Renal cortex interstitium (tissue), 11 donors: ENCODE data around the gene PDE5A. TPM values are rescaled to one million over a fixed set of nuclear protein-coding genes. Genes with fewer than 3 reads are reported as not detected.

Experiments used
- DNase-seq, 11 donors: peaks; one replicate each; pipeline ENCODE4 v3.0.0-alpha.2; 2013; ENCODE audit warnings: low read depth in 9 of 11, low spot score in 4 of 11; ENCODE audit errors: extremely low read depth in 1 of 11
- polyA plus RNA-seq, 3 donors: library from polyadenylated mRNA; unstranded; fragments of 120-200 nt; gene quantifications; one replicate each; pipeline ENCODE4 v1.2.1, GENCODE V29; 2013; ENCODE audit not compliant: insufficient read length in 3 of 3

PDE5A gene
- polyA plus RNA-seq, 3 donors: 40.0 to 60.0 (median 42.8) TPM

GRCh38 chr4:119536572-119537528, 91.8 kb downstream of the PDE5A start:
- DNase-seq: no peak

- DNase-seq: no peak
These were observed 96.3 kb downstream of the PDE5A start for GRCh38 chr4:119532319-119532718.

DNA sequence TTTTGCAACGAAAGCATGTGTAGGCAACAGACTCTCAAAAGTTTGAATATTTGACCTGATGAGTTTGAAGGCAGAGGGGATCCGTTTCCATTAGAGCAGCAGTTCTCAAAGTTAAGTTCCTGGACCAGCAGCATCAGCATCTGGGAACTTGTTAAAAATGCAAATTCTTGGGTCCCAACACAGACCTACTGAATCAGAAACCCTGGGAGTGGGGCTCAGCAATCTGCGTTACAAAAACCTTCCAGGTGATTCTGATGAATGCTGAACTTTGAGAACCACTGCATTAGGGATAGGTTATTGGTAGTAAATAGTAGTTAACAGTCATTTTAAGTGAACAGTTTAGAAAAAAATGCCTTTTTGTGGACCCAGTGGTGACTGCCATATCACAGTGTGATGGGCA, 98.8 kb downstream of the PDE5A start:
- DNase-seq: no peak

DNA sequence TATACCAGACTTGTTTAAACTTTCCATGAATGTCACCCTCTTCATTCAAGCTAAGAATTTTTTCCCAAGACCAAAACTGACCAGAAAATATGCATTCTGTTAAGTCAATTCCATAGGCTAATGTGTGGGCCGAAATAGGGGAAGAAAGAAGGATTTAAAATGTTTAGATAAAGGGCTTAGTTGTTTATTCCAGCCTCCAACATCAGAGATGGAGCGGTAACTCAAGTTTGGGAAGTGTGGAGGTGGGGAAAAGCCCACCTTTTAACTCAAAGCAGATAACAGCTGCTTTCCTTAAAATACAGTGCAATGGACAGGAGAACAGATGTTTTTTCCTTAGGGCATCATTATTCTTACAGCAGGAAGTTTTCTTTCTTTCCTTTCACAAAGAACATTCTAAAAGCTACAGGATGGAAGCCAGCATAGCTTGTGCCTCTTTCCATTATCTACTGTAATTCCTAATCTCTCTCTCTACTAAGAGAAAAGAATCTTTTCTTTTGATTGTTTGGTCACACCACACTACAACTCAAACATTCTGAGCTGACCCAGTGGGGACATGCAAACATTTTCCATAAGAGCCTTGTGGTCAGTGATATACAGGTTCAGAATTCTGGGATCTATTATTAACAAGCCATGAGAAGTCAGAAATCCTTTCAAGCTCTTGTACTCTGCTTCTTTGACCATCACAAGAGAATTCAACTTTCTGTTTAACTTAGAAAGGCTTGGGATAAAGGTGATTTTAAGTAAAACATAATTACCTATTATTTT, 101.6 kb downstream of the PDE5A start:
- peak in 1 of 11 donors; percentile 14 for DNase-seq

DNA sequence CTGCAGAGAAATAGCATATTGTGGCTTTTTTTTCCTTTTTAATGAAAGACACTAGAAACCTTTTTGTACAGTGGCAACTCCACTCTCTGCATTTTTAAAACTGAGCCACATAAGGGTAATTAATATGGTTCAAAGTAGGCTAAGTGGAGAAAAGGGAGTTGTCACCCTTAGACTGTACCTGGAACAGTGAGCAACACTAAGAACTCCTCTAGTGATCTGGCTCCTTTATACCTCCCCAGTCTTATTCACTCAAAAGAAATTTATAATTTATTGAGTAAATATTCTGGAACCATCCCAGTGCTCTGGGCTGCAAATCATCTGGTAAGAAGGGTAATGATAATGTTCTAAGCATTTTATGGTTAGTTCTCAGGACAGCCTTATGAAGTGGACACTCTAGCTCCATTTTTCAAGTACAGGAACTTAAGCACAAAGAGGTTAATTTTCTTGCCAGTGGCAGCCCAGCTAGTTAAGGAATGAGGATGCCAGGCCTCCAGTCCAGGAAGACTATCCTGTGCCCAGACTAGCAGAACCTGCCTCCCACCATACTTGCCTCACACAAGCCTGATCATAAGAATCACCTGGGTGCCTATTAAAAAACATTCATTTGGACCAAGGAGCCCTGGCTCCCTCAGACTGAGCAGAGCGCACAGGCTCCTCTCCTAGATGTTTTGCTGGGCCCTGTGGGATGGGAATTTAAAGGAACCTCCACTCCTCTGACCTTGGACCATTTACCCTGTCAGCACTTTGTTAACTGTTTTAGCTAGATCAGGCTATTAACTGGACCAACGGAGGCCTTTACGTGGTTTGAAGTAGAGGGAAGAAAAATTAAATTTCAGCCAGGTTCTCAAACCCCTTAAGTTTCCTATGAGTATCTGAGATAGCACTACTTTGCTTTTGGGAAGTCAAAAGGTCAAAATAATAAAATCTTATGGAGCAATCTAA, 102.6 kb downstream of the PDE5A start:
- no peak for DNase-seq

- DNase-seq: no peak
These were observed 103.4 kb downstream of the PDE5A start for GRCh38 chr4:119525005-119525749.

DNA sequence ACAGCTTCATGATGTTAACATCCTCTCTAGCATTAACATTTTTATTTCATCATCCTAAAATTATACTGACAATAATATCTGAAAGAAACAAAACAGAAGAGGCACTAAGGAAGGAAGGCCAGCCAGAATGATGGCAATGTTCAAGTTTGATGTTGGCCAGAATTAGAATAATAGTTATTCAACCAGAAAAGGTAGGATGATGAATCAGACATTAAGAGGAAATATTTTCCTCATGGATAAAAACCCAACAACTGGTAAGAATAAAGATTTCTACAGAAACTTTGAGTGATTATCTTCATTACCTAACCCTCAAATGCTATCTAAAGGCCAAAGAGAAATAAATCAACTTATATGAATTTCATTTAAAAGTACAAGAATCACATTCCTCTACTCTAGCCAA, 105.2 kb downstream of the PDE5A start:
- no peak for DNase-seq

GRCh38 chr4:119521268-119521667, 107.3 kb downstream of the PDE5A start:
- DNase-seq: no peak

DNA sequence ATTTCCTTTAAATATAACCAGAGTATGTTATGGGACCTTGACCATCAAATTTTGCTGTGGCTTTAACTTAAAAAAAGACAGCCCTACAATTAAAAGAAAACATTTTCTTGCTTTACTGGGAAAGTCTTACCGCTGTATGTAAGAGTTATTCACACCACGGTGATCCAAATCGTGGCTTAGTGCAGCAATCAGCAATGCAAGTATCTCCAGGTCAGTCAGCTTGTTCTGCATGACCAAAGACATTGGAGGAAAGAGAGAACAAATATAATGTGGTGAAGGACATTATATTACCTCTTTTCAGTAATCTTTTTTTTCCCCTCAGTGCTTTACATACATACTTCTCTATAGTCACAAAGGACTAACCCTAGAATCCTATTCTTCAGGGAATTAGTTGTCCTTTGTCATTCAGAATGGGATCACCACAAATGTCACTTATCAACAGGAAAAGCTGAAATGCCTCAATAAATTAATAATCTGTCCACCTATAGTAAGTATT, 109.6 kb downstream of the PDE5A start:
- no peak for DNase-seq

- no peak for DNase-seq
These were observed 110.2 kb downstream of the PDE5A start for GRCh38 chr4:119518230-119518892.

DNA sequence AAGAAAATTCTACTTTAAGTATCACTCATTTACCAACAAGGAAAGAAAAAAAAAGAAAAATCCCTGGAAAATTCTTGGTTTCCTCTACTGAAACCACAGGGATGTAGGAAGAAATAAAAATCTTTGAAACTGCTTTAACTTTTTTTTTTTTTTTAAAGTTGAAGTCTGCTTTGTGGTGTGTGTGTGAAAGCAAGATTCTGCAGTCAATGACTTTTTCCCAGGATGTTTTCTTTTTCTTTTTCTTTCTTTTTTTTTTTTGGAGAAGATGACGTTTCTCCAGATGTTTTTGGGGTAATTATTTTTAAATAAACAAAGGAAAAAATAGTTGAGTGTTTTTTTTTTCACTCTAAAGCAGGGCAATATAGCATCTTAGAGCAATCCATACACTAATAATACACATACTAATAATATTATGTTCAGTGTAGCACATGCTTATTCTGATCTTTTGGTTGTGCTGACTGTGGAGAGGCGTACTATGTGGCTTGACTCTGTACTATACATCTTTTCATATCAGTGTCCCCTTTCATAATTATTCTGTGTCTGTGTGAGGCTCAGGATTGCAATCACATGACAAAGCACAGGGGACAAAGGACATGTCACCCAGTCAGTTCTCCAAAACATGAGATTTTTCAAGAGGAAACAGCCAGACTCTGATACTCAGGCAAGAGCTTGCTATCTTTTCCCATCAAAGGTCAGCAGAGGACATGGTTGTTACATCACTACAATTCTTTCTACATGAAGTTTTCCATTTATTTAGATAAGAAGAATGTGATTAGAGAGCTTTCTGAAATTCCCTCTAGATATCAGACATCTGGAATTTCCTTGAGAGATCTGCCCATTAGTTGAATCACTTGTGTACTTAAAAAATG, 111.0 kb downstream of the PDE5A start:
- no peak for DNase-seq

DNA sequence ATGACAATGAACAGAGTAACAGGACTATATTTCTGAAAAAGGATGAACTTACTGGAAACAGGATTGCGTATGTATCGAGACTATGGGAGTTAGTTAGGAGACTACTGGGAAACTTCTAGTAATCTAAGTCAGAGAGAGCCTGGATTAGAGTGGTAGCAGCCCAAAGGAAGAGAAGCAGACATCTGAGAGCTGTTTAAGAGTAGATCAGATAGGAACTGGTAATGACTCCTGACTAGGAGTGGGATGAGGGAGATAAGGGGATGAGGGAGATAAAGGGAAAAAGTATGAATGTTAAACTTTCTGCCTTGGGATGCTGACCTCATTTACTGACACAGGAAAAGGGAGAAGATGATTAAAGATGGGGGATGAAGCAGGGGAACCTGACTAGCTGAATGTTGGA, 116.2 kb downstream of the PDE5A start:
- DNase-seq: no peak

- no peak for DNase-seq
These were observed 118.0 kb downstream of the PDE5A start for GRCh38 chr4:119510395-119511149.

DNA sequence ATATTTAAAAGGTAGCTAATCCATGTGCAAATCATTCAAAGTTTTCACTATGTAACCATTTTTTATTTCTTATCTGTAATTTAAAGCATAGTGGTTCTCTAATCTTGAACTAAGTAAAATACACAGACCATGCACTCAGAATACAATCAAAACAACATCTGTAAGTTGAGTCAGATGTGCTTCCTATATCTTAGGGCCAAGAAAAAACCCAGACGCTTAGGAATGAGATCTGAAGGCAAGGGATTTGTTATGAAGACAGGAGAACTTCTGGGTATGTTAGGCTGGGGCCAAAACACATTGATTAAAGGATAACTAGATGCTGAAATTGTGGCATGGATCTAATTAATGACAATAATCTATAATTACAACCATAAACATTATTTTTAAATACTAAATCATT, 120.3 kb downstream of the PDE5A start:
- no peak for DNase-seq

GRCh38 chr4:119506806-119507205, 121.8 kb downstream of the PDE5A start:
- peak in 1 of 11 donors; percentile 50 for DNase-seq

GRCh38 chr4:119504616-119505015, 124.0 kb downstream of the PDE5A start:
- DNase-seq: no peak
